NCI-H2029 treated with DMSO at 0.1 percent for 48 hours (cell line): ENCODE results near the gene LCNL1.
"Not testable (repeated sequence)": the region's sequence is repeated elsewhere in the genome, so short reads cannot be mapped to it uniquely, and the experiment has no call there.

Source experiments
- DNase-seq: peaks from one replicate; lab custom pipeline; 2025; lab: John Stamatoyannopoulos, UW

Gene LCNL1

DNA sequence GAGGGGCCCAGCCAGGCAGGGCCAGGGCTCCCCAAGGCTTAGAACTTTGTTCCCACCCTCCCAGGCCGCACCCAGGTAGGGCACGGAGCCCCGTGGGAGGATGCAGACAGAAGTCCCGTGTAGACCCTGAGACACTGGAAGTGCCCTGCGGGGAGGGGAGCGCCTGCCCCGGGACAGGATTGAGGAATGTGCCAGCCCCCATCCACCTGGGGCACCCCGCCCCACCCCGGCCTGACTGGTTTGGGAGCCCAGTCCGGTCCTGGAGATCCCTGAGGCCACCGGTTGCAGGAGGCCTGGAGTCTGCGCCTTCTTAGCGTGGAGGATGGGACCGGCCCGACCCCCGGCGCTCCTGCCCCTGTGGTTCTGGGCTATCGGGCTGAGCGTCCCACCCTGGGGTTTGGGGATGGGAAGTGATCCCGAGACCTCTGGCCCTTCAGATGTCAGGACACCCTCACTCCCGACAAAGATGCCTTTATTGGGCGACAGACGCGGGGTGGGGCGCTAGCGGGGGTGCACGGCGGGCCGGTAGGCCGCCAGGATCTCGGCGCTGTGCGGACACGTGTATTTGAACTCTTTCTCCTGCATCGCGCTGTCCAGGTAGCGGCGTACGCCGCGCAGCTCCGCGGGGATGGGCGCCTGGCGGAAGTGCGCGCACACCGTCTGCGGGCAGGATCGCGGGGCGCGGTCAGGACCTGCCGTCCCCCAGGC lies 11.5 kb downstream of the LCNL1 start:
- no peak for DNase-seq

DNA sequence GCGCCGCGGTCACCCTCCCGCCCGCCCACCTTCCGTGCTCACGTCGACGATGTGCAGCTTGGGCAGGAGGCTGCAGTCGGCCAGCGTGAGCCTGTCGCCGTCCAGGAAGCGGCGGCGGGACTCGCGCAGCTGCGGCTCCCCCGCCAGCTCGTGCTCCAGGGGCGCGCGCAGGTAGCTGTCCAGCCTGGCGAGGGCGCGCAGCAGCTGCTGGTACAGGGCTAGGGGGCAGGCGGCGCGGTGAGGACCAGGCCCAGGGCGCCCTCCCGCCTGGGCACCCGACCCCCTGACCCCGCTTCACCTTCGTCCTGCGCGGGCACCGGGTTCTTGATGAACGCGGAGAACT lies 12.1 kb downstream of the LCNL1 start:
- DNase-seq = no peak

DNA sequence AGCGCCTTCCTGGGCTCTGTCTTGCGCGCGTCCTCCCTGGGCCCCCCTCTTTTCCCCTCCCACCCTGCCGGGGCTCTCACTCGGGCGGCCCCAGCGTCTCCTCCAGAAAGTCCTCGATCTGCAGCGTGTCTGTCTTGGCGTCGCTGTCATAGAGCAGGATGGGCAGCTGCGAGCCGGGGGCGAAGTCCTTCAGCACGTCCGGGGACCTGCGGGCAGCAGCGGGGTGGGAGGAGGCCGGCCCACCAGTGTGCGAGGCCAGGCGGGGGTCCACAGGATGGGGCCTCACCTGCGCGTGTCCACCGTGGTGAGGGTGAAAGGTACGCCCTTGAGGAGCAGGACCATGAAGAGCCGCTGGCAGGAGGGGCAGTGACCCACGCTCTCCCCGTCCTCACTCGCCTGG lies 12.6 kb downstream of the LCNL1 start:
- DNase-seq = no peak

DNA sequence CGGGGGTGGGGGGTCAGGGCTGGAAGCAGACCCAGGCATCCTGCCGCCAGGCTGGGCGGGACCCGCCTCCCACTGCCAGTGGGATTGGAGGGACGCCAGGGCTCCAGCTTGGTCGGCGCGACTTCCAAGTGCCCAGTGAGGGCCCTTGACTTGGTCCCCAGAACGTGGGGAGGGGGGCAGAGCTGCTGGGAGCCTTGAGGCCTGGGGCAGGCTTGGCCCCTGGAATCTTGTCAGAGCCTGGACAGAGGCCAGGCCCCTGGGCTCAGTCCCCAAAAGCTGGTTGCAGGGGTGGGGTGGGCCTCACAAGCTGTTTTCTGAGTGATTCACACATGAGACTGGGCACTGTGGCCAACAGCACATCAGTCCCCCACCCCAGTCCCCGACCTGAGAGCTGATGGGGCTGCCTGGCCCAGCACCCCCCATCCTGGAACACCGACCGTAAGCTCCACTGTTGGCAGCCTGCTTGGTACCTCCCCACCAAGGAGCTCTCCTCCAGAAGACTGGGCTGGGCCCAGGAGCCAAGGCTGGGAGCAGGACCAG lies 13.0 kb downstream of the LCNL1 start:
- DNase-seq = peak; percentile 58

DNA sequence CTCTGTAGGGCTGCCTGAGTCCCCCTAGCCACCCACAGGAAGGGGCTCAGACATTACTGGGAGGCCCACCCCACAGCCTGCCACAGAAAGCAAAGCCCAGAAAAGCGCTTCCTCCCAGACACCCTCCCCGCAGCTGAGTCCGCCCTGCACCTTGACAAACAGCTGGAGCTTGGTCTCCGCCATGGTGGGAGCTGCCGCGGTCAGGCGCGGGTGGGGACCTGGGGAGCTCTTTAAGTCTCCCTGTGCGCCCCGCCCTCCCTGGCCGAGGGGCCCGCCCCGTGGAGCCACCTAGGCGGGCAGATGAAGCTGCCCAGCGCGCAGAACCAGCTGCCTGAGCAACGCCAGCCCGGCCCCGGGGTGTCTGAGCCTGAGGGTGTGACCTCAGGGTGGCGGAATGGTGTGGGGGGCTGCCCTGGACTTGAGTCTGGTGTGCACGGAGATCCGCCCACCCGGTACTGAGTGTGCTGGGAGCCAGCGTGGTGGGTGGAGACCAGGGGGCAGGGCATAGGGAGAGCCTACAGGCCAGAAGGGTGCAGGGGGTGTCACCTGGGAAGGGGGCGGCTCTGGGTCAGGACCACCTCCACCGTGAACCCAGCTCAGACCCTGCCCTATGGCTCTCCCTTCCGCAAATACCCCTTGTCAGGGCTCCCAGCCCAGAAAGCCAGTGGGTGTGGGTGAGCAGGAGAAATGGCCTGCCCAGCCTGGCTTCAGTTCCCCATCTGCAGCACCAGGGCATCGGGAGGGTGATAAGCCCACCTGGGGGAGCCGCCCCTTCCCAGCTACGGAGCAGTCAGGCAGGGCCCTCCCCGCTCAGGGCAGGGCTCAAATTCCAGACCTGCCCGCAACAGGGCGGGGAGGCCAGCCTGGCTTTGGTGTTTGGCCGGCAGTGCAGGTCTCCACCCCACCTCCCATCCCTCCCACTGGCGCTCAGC lies 13.8 kb downstream of the LCNL1 start, which contains the start of gene CLIC3:
Gene CLIC3 (minus strand): TSS at position 208 of the 932 bp plus-strand sequence. CDS start 25 bp downstream, at position 183.
- no peak for DNase-seq

DNA sequence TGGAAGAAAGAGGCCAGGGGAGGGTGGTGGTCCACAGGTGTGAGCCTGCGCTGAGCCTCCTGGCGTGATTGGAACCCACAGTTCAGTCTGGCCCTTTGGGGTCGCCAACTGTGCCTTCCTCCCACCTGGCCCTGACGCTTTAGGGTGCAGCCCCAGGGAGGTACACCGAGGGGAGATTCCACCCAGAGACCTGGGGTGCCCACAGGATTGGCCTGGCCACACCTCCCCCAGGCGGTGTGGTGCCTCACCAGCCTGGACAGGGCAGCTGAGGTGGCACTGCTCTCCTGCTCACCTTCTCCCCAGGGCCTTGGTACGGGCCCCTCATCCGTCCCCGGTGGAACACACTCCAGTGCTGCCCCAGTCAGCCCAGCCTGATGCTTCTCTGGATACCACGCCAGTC lies 14.6 kb downstream of the LCNL1 start:
- DNase-seq = no peak

DNA sequence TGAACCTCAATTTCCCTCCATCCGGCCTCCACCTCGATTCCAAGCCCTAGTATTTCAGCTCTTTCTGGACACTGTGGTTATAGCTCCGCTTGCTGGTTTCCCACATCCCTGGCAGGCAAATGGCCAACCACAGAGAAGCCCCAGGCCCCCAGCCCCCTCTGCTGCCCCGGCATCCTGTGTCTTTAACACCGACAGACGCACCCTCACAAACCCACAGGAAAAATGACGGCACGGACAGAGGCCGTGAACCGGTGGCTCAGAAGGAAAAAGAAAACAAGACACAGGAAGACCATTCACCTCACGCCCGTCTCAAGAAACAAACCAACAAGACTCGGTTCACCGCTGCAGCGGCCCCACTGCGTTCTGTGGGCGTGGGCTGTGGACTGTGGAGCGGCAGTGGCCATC lies 15.0 kb downstream of the LCNL1 start:
- no peak for DNase-seq

DNA sequence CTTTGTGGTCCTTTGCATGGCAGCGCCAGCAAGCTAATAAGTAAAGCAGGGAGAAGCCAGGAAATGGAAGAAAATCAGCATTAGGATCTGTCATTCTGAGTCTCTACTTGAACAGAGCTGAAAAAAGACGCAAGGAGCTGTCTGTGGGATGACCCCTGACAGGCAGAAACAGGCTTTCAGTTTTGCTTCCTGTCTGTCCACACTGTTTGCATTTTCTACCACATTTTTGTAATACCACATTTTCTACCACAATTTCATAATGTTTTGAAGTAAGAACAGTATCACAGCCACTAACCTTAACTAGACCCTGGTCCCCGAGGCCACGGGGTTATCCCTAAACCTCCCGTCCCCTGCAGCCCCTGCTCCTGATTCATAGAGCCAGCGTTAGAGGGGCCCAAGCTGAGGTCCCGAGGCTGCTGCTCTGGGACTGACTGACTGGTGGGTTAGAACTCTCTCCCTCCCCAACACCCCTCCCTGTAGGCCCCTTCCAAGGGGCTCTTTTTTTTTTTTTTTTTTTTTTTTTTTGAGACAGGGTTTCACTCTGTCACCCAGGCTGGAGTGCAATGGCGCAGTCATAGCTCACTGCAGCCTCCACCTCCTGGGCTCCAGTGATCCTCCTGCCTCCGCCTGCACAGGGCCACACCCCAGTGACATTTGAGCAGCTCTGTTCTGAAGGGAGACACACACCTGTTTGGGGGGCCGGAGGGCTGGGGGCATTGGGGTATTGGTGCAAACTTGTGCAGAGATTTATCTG lies 17.6 kb downstream of the LCNL1 start:
- DNase-seq = no peak

DNA sequence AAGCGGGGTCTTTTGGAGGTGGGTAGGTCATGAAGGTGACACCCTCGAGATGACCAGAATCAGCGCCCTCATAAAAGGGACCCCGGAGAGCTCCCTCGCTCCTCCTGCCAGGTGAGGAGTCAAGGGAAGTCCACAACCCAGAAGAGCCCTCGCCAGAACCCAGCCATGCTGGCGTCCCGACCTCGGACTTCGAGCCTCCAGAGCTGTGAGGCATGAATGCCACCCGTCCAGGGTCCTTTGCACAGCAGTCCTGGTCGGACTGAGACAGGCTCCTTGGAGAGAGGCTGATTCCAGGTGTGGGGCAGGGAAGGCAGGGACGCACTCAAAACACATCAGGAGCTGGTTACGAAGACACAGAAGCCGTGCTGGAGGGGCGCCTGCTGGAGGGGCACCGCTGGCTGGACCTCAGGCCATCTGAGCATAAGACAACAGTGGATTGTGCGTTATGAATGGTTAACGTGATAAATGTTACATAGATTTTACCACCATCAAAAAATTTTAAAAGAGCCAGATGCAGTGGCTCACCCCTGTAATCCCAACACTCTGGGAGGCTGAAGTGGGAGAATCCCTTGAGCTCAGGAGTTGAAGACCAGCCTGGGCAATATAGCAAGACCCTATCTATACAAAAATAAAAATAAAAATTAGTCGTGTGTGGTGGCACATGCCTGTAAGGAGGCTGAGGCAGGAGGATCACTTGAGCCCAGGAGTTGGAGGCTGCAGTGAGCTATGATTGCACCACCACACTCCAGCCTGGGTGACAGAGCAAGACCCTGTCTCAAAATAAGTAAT lies 19.3 kb downstream of the LCNL1 start:
- no peak for DNase-seq

DNA sequence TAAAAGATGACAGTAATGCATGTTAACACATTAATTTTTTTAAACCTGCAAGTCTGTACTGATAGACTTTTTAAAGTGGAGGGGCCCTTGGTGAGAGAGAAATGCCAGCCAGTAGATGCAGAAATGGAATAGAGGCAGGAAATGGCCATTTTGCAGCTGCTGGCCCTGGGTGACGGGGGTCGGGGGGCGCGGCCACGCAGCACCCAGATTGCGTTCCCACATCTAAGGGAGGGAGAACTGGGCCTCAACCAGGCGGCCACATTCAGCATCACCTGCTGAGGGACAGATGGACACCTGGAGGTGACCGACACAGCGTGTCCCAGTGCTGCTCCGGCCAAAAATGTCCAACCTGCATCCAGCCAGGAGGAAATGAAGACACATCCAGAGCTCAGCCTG lies 19.9 kb downstream of the LCNL1 start:
- no peak for DNase-seq

DNA sequence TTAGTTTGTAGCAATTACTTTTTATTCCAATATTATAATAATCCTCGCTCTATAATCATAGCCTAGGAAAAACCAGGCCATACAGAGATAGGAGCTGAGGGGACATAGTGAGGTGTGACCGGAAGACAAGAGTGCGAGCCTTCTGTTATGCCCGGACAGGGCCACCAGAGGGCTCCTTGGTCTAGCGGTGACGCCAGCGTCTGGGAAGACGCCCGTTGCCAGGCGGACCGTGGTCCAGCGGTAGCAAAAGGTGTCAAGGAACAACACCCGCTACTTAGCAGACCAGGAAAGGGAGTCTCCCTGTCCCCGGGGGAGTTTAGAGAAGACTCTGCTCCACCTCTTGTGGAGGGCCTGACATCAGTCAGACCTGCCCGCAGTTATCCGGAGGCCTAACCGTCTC lies 21.5 kb downstream of the LCNL1 start:
- not testable (repeated sequence) for DNase-seq

DNA sequence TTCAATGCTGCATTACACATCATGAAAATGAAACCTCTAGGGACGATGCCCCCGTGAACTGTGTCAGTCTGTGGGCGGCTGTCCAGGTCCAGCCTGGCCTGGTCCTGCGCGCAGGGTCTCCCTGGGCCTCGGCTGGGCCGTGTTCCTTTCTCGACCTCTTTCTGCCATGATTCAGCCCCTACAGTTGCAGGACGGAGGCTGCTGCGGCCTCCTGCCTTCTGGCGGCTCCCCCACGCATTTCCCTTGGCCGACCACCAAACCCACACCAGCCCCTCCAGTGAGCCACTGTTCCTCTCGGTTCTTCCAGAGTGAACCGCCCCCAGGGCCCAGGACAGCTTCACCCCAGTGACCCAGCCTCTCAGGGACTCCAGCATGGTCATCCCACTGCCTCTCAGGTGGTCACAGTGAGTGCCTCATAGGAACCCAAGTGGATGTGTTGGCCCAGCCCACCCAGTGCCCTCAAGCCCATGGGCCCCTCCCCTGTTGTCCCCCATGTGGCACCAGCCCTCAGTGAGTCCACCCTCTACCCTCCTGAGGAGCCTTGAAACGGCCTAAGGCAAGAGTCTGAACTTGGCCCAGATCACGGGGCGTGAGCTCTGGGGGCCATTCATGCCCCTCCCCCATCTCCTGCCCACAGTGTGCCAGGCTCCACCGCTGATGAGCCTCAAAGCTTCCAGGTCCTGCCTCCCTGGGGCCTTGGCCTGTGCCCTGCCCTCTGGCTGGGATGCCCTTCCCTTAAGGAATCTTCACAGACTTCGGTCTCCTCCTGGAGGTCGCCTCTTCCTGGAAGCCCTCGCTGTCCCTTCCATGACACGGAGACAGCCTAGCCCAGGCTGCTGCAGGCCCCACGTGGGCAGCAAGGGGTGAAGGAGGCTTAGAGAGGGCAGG lies 23.6 kb downstream of the LCNL1 start:
- no peak for DNase-seq

DNA sequence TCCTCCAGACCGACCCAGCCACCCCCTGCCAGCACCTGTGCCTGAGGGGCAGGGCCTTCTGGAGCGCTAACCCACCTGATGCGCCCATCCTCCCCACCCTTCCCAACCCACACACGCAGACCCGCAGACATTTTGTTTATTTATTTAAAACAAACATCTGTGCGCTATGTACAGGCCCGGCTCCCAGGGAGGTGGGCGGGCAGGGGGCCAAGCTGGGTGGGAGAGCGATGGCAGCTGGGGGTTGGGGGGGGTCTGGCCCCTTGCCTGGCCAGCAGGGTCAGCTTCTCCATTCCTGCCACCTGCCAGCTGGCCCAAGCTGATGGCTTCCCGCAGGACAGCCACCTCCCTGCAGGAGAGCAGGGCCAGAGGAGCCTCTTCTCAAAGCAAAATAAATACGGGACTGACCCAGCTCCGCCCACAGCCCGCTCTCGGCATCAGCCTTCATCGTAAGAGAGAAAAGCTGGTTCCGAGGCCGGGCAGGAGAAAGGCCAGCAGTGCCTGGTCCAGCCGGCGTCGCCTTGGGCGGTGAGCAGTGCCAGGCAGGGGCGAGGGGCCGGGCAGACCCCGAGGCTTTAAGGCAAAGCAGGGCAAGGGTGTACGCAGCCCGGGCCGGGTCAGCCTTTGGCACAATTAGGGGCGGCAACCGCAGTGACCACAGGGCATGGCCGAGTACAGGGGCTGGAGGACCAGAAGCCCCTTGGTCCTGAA lies 24.5 kb downstream of the LCNL1 start:
- peak; percentile 53 for DNase-seq

DNA sequence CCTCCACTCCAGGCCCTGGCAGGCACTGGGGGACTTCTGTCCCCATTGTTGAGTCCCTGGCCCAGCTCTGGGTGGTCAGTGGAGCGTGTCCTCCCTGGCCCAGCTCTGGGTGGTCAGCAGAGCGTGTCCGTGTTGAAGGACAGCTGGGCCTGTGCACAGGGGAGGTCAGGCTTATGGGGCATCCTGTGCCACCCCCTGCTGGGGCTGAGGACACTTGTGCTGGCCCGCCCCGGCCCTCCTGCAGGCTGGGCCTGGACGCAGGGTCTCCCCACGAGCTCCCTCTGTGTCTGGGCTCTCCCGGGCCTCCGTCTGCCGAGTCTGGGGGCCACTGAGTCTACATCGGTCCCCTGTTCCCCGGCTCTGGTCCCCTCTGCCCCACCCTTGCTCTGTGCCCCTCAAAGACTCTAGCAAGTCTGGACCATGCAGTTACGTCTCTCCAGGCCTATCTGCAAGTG lies 25.1 kb downstream of the LCNL1 start:
- DNase-seq = no peak

DNA sequence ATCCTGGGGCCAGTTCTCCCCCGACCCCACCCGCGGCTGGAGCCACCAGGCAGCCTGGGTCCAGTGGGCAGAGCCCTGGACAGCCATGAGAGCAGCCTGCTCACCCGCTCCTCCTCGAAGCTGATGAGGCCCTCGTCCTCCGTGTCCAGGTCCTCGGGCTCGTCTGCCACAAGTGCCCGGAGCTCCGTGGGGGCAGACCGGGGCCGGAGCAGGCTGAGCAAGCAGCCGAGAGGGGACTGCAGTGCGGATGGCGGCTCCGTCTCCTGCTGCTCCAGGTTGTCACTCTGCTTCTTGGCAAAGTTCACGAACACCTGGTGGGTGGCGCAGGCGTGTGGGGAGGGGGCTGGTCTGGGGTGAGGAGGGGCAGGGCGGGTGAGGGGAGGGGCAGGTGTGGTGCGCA lies 25.5 kb downstream of the LCNL1 start:
- no peak for DNase-seq

DNA sequence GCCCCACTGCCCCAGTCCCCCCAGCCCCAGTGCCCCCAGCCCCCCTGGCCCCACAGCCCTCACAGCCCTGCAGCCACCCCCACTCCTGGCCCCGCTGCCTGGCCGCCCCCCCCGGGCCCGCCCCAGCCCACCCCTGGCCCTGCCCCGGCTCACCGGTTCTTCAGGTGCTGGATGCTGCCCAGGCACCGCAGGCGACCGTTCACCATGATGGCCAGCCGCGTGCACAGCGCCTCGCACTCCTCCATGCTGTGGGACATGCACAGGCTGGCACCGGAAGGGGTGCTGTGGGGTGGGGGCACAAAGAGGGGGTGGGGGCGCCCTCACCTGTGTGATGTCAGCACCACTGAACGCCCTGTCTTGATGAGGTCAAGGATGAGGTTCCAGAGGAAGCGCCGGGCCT lies 26.4 kb downstream of the LCNL1 start:
- DNase-seq = no peak

DNA sequence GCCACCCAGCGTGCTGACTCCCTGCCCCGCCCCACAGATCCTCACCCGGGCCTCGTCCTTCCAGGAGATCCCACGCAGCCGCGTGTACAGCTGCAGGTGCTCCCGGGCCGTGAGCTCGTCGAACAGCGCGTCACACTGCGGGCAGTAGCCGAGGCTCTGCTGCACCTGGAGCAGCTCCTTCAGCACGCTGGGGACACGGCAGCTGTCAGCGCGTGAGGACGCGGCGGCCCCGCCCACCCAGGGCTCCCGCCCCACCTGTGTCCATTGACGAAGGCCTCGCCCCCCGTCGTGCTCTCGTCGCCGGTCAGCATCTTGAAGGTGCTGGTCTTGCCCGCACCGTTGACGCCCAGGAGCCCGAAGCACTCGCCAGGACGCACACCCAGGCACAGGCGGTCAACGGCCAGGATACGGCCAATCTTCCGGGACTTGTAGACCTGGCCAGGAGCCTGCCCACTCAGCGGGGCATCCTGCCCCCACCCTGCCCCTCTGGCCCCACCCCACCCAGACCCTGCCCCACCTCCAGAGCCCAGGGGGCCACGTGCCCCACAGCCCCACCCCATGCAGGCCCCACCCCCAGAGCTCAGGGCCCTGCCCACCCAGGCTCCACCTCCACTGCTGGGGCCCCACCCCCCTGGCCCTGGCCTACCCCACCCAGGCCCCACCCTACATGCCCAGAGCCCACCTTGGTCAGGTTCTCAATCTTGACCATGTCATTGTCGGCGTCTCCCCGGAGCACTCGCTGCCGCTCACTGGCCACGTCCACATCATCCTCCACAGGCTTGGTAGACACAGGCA lies 27.3 kb downstream of the LCNL1 start:
- DNase-seq = no peak

DNA sequence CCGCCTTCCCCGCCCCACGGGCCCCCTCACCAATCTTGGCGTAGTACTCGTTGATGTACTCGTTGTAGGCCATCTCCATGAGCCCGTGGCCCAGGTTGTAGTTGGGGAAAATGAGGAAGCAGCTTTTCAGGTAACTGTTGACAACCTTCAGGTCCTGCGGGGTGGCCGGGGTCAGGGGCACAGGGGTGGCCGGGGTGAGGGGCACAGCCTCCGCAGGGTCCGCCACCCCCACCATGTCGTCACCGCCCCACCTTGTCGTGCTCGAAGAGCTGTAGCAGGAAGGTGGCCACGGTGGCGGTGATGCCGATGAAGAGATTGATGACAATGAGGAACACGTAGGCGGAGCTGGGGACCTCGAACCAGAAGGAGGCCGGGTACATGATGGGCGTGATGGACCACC lies 28.4 kb downstream of the LCNL1 start:
- DNase-seq = no peak
